Lung (tissue), 12 donors: ENCODE results near the gene KIF1B. TPM values are rescaled to one million over a fixed set of nuclear protein-coding genes. Genes with fewer than 3 reads are reported as not detected.
A peak's percentile ranks its signal among the peaks of the same experiment; 100 is the strongest.
"Not testable (repeated sequence)": the region's sequence is repeated elsewhere in the genome, so short reads cannot be mapped to it uniquely, and the experiment has no call there.

Experiments used
- ATAC-seq: fragments of 200-7000 bp; cut with Tn5 transposase; one replicate; pipeline ENCODE4 v1.9.1; 2020; ENCODE audit warnings: moderate number of reproducible peaks; ENCODE audit not compliant: insufficient read depth, low FRiP score
- DNase-seq, 3 donors: peaks; one replicate each; pipeline ENCODE4 v3.0.0-alpha.2; 2013 to 2017
- H3K27ac ChIP-seq, 2 donors: one replicate each; pipeline ENCODE4 v1.5.1; 2013; ENCODE audit warnings: mild to moderate bottlenecking in 2 of 2, moderate library complexity in 2 of 2, control low read depth in 1 of 2, inconsistent platforms in 1 of 2, low read depth in 1 of 2, low read length in 1 of 2
- H3K27me3 ChIP-seq, 3 donors: one replicate each; pipeline ENCODE4 v1.5.1; 2013; ENCODE audit warnings: low read length in 2 of 3; ENCODE audit not compliant: control insufficient read depth in 3 of 3, insufficient read depth in 3 of 3
- H3K36me3 ChIP-seq, 4 donors: one replicate each; pipeline ENCODE4 v1.5.1; 2013; ENCODE audit warnings: low read length in 4 of 4, mild to moderate bottlenecking in 1 of 4, moderate library complexity in 1 of 4; ENCODE audit not compliant: control insufficient read depth in 4 of 4, insufficient read depth in 4 of 4
- H3K4me1 ChIP-seq, 5 donors: one replicate each; pipeline ENCODE4 v1.5.1; 2013; ENCODE audit warnings: low read length in 5 of 5, mild to moderate bottlenecking in 2 of 5, moderate library complexity in 1 of 5; ENCODE audit not compliant: control insufficient read depth in 5 of 5, insufficient read depth in 5 of 5
- H3K4me3 ChIP-seq: one replicate; pipeline ENCODE4 v1.5.1; 2013; ENCODE audit warnings: mild to moderate bottlenecking, control low read depth, moderate library complexity
- H3K9ac ChIP-seq, 2 donors: one replicate each; pipeline ENCODE4 v1.5.1; 2013; ENCODE audit warnings: low read length in 2 of 2, control low read depth in 1 of 2; ENCODE audit not compliant: insufficient read depth in 1 of 2
- H3K9me3 ChIP-seq, 4 donors: one replicate each; pipeline ENCODE4 v1.5.1; 2013; ENCODE audit warnings: low read length in 3 of 4, mild to moderate bottlenecking in 1 of 4, moderate library complexity in 1 of 4; ENCODE audit not compliant: control insufficient read depth in 4 of 4, insufficient read depth in 3 of 4
- WGBS, 2 donors: extraction: QIAGEN DNeasy Blood & Tissue Kit; methylation state at CpG; one replicate each; pipeline ENCODE4 v1.1.7; 2013; 5-methylcytosine and 5-hydroxymethylcytosine counted together
- polyA plus RNA-seq, 2 donors: library from polyadenylated mRNA; stranded (reverse); fragments of 200-250 nt; gene quantifications; one replicate each; pipeline ENCODE4 v1.2.1, GENCODE V29; 2013
- total RNA-seq, 2 donors: library from RNA; depleted of rRNA in 1 of 2; stranded (reverse); fragments of >200 nt in 1 of 2; gene quantifications; one replicate each; pipeline ENCODE4 v1.2.1, GENCODE V29; 2014 to 2021
- TF ChIP-seq, protein P1 (sequence below): IDR thresholded peaks from 2 replicates; pipeline ENCODE4 v1.5.1; 2012; ENCODE audit warnings: mild to moderate bottlenecking; ENCODE audit errors: control extremely low read depth, extremely low read depth
- donor health status: control.
- donor health status: control.
- donor health status: Bipolar disorder and iron deficiency.
- donor health status: healthy.
- donor health status: DM: yes; HTN: yes; CAD: no.

Gene KIF1B
- total and polyA plus RNA-seq, 4 donors = 9.7 to 64.0 (median 24.4) TPM

DNA sequence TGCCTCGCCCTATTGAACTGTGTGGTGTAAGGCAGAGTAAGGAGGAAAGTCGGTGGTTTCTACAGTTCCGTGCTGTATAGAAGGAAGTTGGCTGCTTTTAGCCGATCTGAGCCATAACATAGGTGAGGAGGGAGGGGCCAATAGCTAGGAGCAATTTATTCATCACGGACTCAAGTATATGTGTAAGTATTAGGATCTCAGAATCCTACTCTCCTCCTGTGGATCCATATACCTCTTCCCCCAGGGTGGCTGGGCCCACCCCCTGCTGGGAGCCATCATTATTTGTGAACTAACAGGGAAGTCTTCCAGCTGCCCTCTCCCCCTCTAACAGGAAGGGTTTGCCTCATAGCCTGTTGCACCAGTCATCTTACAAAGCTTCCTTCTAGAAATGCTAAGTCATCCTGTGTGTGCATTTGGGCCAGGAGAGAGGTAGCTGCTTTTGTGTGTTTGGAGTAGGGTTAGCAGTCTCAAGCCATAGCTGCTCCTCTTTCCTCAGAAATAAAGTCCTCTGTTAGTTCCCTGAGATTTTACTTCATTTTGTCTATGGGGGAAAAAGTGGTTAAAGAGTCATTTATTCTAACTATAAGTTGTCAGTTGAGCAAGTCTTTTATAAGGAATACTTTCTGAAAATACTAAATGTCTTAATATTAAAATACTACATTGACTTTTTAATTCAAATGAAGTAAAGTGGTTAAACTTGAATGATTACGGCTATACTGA is 205.0 kb downstream of the KIF1B start:
- Histone ChIP-seq H3K4me3 (no peak overlapping the region), H3K27ac (peak overlapping the region in 1 of 2 donors; percentile 49), H3K4me1 (no peaks in the 10 kb centered on the region), H3K9me3 (no peaks in the 10 kb centered on the region), H3K36me3 (peaks cover 20 to 45% (median 32%) of the 10 kb centered on the region in 4 donors), H3K9ac (no peak overlapping the region), H3K27me3 (no peaks in the 10 kb centered on the region)
- 44 to 66% methylated on average over 6 of the region's 6 CpGs for WGBS, 2 donors
- TF ChIP-seq, protein P1, sequence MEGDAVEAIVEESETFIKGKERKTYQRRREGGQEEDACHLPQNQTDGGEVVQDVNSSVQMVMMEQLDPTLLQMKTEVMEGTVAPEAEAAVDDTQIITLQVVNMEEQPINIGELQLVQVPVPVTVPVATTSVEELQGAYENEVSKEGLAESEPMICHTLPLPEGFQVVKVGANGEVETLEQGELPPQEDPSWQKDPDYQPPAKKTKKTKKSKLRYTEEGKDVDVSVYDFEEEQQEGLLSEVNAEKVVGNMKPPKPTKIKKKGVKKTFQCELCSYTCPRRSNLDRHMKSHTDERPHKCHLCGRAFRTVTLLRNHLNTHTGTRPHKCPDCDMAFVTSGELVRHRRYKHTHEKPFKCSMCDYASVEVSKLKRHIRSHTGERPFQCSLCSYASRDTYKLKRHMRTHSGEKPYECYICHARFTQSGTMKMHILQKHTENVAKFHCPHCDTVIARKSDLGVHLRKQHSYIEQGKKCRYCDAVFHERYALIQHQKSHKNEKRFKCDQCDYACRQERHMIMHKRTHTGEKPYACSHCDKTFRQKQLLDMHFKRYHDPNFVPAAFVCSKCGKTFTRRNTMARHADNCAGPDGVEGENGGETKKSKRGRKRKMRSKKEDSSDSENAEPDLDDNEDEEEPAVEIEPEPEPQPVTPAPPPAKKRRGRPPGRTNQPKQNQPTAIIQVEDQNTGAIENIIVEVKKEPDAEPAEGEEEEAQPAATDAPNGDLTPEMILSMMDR = no peak
- ATAC-seq = peak; percentile 85
- DNase-seq = peak in 1 of 3 donors; percentile 12

DNA sequence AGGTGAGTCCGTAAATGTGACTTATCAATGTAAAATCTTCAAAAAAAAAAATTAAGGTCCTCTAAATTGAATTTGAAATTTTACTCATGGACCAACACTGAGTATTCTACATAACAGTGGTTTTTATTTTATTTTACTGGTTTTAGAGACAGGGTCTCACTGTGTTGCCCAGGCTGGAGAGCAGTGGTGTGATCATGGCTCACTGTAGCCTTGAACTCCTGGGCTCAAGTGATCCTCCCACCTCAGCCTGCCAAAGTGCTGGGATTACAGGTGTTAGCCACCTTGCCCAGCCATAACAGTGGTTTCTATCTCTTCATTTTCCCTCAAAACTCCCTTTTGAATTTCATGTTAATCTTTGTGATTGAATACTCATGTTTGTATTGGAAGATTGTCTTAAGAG is 205.6 kb downstream of the KIF1B start:
- DNase-seq, H3K4me3 ChIP-seq, H3K27me3 ChIP-seq, ATAC-seq, H3K27ac ChIP-seq, H3K9me3 ChIP-seq, H3K9ac ChIP-seq, H3K4me1 ChIP-seq: not testable (repeated sequence)
- H3K36me3 ChIP-seq = peaks cover 19 to 47% (median 35%) of the 10 kb centered on the region in 4 donors
- 92 to 94% methylated on average over 1 of the region's 1 CpG for WGBS, 2 donors

DNA sequence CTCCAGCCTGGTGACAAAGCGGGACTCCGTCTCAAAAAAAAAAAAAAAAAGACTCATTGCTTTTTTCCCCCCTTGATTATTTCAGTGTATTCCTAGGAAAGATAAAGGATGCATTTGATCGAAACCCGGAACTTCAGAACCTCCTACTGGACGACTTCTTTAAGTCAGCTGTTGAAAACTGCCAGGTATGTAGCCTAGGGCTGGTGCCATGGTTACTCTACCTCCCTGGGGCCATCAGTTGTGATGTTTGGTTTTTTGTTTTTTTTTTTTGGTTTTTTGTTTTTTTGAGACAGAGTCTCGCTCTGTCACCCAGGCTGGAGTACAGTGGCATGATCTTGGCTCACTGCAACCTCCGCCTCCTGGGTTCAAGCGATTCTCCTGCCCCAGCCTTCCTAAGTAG is 208.4 kb downstream of the KIF1B start:
- not testable (repeated sequence) for H3K4me3 ChIP-seq, H3K9ac ChIP-seq, ATAC-seq, DNase-seq, H3K27me3 ChIP-seq, H3K9me3 ChIP-seq, H3K27ac ChIP-seq, H3K4me1 ChIP-seq
- 93 to 95% methylated on average over 8 of the region's 8 CpGs for WGBS, 2 donors
- peaks cover 6 to 37% (median 16%) of the 10 kb centered on the region in 4 donors for H3K36me3 ChIP-seq

DNA sequence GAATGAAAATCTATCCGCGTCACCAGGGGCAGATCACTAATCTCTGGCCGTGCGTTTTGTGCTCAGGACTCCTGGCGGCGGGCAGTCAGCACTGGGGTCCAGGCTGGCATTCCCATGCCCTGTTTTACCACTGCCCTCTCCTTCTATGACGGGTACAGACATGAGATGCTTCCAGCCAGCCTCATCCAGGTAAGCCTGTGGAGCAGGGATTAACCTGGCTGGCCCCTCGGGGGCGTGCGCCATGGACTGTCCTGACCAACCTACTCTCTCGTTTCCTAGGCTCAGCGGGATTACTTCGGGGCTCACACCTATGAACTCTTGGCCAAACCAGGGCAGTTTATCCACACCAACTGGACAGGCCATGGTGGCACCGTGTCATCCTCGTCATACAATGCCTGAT is 209.0 kb downstream of the KIF1B start:
- peaks cover 0 to 6% (median 0%) of the 10 kb centered on the region in 5 donors for H3K4me1 ChIP-seq
- TF ChIP-seq, protein P1 = no peak
- no peak overlapping the region for H3K27ac ChIP-seq
- WGBS, 2 donors = 88 to 98% methylated on average over 15 of the region's 15 CpGs
- H3K9ac ChIP-seq = no peak overlapping the region
- peaks cover 6 to 37% (median 16%) of the 10 kb centered on the region in 4 donors for H3K36me3 ChIP-seq
- ATAC-seq (no peak), DNase-seq (no peak)
- no peak overlapping the region for H3K4me3 ChIP-seq
- H3K27me3 ChIP-seq = no peaks in the 10 kb centered on the region
- H3K9me3 ChIP-seq = no peaks in the 10 kb centered on the region
